Neutrophil (primary cell): ENCODE measurements around the gene POLR3E.

Source experiments
- H3K27ac ChIP-seq: fragments of 200-600 bp; sonication (generic); 2 replicates; pipeline ENCODE4 v1.5.1; 2016; ENCODE audit warnings: mild to moderate bottlenecking, moderate library complexity
- H3K27me3 ChIP-seq: fragments of 200-600 bp; sonication (generic); 2 replicates; pipeline ENCODE4 v1.6.0; 2016; ENCODE audit warnings: mild to moderate bottlenecking
- H3K36me3 ChIP-seq: fragments of 200-600 bp; sonication (generic); 2 replicates; pipeline ENCODE4 v1.5.1; 2017
- H3K4me1 ChIP-seq, 2 experiments: fragments of 200-600 bp in 1 of 2; sonication (generic) in 1 of 2; 1 replicate in 1 of 2; 2 replicates in 1 of 2; pipeline versions ENCODE4 v1.5.1 to v1.6.1; 2013 to 2016; ENCODE audit warnings: low read depth in 1 of 2, low read length in 1 of 2, mild to moderate bottlenecking in 1 of 2, moderate library complexity in 1 of 2; ENCODE audit not compliant: control insufficient read depth in 1 of 2, insufficient read depth in 1 of 2
- H3K4me3 ChIP-seq, 2 experiments: fragments of 200-600 bp in 1 of 2; sonication (generic) in 1 of 2; 1 replicate in 1 of 2; 2 replicates in 1 of 2; pipeline ENCODE4 v1.5.1; 2013 to 2016; ENCODE audit warnings: low read depth in 1 of 2, low read length in 1 of 2, mild to moderate bottlenecking in 1 of 2, moderate library complexity in 1 of 2
- H3K9me3 ChIP-seq: fragments of 200-600 bp; sonication (generic); 2 replicates; pipeline ENCODE4 v1.5.1; 2016
- TF ChIP-seq, protein P1 (sequence below): fragments of 200-600 bp; sonication (generic); IDR thresholded peaks from 2 replicates; pipeline ENCODE4 v1.5.1; 2016; ENCODE audit warnings: antibody characterized with exemption

POLR3E gene

DNA sequence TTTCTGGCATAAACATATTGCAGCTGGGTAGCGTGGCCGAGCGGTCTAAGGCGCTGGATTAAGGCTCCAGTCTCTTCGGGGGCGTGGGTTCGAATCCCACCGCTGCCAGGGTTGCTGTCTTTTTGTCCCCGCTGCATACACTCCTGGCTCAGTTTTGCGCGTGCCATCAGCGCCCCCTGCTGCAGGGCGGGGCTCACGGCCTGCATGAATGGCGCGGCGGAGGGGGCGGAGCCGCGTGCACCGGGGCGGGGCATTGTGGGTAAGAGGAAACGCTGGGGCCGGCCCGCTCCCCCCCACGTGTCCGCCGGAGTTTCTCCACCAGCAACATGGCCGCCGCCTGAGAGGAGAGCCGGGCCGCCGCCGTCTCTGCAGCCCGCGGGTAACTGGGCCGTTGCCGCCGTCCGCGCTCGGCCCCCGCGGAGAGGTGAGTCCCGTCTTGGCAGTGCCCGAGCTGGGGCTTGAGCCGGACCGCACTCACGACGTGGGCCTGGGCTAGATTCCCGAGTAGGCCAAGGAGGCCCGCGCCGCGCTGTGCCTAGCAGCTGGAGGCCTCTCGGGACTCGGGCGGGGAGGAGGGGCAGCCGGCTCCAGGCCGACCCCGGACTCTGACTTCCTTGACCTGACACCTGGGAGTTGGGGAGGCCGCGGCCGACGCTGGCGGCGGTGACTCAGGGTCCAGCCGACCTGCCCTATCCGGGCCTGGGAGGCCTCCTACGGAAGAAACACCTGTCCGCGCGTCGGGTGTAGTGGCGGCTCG lies at the start of gene POLR3E:
TSS of gene POLR3E (plus strand) at position 296 of the 757 bp plus-strand sequence. CDS start 5,560 bp downstream, outside the sequence.
- Histone ChIP-seq H3K4me1 (peaks cover 20 to 23% of the 10 kb centered on the region in 2 experiments), H3K36me3 (no peaks in the 10 kb centered on the region), H3K27ac (peak within 1 kb of the TSS; percentile 77), H3K9me3 (no peaks in the 10 kb centered on the region), H3K27me3 (no peaks in the 10 kb centered on the region), H3K4me3 (peak within 1 kb of the TSS; percentile 74 to 89)
- TF ChIP-seq, protein P1, sequence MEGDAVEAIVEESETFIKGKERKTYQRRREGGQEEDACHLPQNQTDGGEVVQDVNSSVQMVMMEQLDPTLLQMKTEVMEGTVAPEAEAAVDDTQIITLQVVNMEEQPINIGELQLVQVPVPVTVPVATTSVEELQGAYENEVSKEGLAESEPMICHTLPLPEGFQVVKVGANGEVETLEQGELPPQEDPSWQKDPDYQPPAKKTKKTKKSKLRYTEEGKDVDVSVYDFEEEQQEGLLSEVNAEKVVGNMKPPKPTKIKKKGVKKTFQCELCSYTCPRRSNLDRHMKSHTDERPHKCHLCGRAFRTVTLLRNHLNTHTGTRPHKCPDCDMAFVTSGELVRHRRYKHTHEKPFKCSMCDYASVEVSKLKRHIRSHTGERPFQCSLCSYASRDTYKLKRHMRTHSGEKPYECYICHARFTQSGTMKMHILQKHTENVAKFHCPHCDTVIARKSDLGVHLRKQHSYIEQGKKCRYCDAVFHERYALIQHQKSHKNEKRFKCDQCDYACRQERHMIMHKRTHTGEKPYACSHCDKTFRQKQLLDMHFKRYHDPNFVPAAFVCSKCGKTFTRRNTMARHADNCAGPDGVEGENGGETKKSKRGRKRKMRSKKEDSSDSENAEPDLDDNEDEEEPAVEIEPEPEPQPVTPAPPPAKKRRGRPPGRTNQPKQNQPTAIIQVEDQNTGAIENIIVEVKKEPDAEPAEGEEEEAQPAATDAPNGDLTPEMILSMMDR = peak; percentile 100

GRCh38 chr16:22250522-22250921 lies 46.7 kb upstream of the POLR3E start:
- no peaks in the 10 kb centered on the region for H3K9me3 ChIP-seq
- no peaks in the 10 kb centered on the region for H3K4me1 ChIP-seq
- peaks cover 30% of the 10 kb centered on the region for H3K36me3 ChIP-seq
- no peak overlapping the region for H3K4me3 ChIP-seq
- H3K27me3 ChIP-seq = no peaks in the 10 kb centered on the region
- no peak overlapping the region for H3K27ac ChIP-seq
- TF ChIP-seq, protein P1 = no peak

GRCh38 chr16:22252317-22252716 lies 44.9 kb upstream of the POLR3E start:
- TF ChIP-seq, protein P1 = no peak
- no peak overlapping the region for H3K4me3 ChIP-seq
- H3K4me1 ChIP-seq = no peaks in the 10 kb centered on the region
- H3K27me3 ChIP-seq = no peaks in the 10 kb centered on the region
- no peak overlapping the region for H3K27ac ChIP-seq
- peaks cover 32% of the 10 kb centered on the region for H3K36me3 ChIP-seq
- no peaks in the 10 kb centered on the region for H3K9me3 ChIP-seq

- peaks cover 42% of the 10 kb centered on the region for H3K36me3 ChIP-seq
- TF ChIP-seq, protein P1 = no peak
- H3K27me3 ChIP-seq = no peaks in the 10 kb centered on the region
- H3K4me3 ChIP-seq = no peak overlapping the region
- no peaks in the 10 kb centered on the region for H3K4me1 ChIP-seq
- no peak overlapping the region for H3K27ac ChIP-seq
- H3K9me3 ChIP-seq = no peaks in the 10 kb centered on the region
Measured at GRCh38 chr16:22253272-22253671, 43.9 kb upstream of the POLR3E start.

GRCh38 chr16:22255335-22255734 lies 41.9 kb upstream of the POLR3E start:
- Histone ChIP-seq H3K27ac (no peak overlapping the region), H3K36me3 (peaks cover 51% of the 10 kb centered on the region), H3K4me1 (no peaks in the 10 kb centered on the region), H3K4me3 (no peak overlapping the region), H3K27me3 (no peaks in the 10 kb centered on the region), H3K9me3 (no peaks in the 10 kb centered on the region)
- TF ChIP-seq, protein P1 = no peak
